ENCODE data around the gene CAPZB.

CAPZB gene

GRCh38 chr1:19333587-19334354 is 151.6 kb downstream of the CAPZB start:
- Histone ChIP-seq H3K36me3 (no peaks in the 10 kb centered on the region), H3K9me3 (no peaks in the 10 kb centered on the region), H3K4me1 (no peaks in the 10 kb centered on the region), H3K27me3 (no peaks in the 10 kb centered on the region), H3K4me3 (ENCODE audit: low read depth, low read length) (no peak overlapping the region)
- TF ChIP-seq, protein P1, sequence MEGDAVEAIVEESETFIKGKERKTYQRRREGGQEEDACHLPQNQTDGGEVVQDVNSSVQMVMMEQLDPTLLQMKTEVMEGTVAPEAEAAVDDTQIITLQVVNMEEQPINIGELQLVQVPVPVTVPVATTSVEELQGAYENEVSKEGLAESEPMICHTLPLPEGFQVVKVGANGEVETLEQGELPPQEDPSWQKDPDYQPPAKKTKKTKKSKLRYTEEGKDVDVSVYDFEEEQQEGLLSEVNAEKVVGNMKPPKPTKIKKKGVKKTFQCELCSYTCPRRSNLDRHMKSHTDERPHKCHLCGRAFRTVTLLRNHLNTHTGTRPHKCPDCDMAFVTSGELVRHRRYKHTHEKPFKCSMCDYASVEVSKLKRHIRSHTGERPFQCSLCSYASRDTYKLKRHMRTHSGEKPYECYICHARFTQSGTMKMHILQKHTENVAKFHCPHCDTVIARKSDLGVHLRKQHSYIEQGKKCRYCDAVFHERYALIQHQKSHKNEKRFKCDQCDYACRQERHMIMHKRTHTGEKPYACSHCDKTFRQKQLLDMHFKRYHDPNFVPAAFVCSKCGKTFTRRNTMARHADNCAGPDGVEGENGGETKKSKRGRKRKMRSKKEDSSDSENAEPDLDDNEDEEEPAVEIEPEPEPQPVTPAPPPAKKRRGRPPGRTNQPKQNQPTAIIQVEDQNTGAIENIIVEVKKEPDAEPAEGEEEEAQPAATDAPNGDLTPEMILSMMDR (IDR thresholded peaks at IDR 0.05; ENCODE audit: low read depth, low read length) = no peak
- DNase-seq = no peak

GRCh38 chr1:19332832-19333231 is 152.5 kb downstream of the CAPZB start:
- H3K9me3 ChIP-seq = no peaks in the 10 kb centered on the region

DNA sequence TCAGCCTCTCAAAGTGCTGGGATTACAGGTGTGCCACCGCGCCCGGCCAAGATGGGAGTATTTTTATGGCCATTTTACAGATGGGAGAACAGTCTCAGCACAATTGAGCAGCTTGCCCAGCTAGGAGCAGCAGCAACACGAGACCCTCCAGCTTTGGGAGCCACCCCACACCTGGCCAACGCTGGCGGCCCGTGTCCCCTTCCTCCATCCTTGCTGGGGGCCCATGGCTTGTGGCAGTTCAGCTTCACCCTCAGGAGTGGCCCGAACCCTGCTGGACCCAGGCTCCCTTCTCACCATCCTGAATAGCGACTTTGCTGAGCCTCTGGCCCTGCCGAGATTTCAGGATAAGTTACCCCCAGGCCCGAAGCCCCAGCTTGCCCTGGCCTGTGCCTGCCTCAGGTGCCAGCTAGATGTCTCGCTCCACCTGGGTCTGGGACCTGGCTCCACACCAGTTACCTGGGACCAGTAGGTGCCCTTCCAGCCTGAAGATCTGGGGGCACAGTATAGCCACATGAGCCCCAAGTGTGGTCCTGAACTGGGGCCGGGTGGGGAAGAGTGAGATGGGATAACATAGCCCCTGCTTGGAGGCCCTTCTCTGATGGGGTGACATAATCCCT is 154.0 kb downstream of the CAPZB start:
- H3K4me1 ChIP-seq = no peaks in the 10 kb centered on the region
- H3K4me3 ChIP-seq (ENCODE audit: low read depth, low read length) = no peak overlapping the region
- no peaks in the 10 kb centered on the region for H3K9me3 ChIP-seq
- H3K27me3 ChIP-seq = no peaks in the 10 kb centered on the region
- TF ChIP-seq, protein P1 (IDR thresholded peaks at IDR 0.05; ENCODE audit: low read depth, low read length) = no peak
- no peaks in the 10 kb centered on the region for H3K36me3 ChIP-seq
- DNase-seq = no peak

More at GRCh38 chr1:19332832-19333231, 152.5 kb downstream of the CAPZB start:
- Histone ChIP-seq H3K4me1 (no peaks in the 10 kb centered on the region), H3K4me3 (ENCODE audit: low read depth, low read length) (no peak overlapping the region), H3K36me3 (no peaks in the 10 kb centered on the region), H3K27me3 (no peaks in the 10 kb centered on the region)
- TF ChIP-seq, protein P1 (IDR thresholded peaks at IDR 0.05; ENCODE audit: low read depth, low read length) = no peak
- DNase-seq = no peak

DNA sequence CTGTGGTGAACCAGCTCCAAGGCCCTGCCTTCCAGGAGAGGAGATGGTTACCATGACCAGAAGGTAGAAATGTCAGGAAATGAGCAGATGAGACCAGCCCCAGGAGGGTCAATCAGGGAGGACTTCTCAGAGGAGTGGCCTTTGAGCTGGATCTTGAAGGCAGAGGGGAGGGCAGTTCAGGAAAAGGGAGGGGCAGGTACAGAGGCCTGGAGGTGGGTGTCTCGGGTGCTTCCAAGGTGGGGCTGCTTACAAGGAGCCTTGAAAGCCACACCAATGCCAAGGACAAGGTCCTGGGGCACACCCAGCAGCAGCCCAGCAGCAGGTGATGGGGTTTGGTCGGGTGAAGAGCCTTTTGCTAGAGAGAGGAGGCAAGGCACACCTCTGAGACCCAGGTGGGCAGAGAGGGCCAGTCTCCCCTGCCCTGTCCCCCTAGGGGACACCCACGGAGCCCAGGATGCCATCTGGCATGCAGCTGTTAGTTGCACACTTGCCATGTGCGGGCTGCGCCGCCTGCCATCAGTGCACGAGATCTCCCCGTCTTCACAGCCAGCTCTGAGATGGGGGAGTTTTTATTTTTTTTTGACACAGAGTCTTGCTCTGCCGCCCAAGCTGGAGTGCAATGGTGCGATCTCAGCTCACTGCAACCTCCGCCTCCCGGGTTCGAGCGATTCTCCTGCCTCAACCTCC is 154.7 kb downstream of the CAPZB start:
- no peaks in the 10 kb centered on the region for H3K4me1 ChIP-seq
- no peaks in the 10 kb centered on the region for H3K9me3 ChIP-seq
- H3K27me3 ChIP-seq = no peaks in the 10 kb centered on the region
- no peak overlapping the region for H3K4me3 ChIP-seq (ENCODE audit: low read depth, low read length)
- TF ChIP-seq, protein P1 (IDR thresholded peaks at IDR 0.05; ENCODE audit: low read depth, low read length) = no peak
- no peak for DNase-seq
- H3K36me3 ChIP-seq = no peaks in the 10 kb centered on the region

DNA sequence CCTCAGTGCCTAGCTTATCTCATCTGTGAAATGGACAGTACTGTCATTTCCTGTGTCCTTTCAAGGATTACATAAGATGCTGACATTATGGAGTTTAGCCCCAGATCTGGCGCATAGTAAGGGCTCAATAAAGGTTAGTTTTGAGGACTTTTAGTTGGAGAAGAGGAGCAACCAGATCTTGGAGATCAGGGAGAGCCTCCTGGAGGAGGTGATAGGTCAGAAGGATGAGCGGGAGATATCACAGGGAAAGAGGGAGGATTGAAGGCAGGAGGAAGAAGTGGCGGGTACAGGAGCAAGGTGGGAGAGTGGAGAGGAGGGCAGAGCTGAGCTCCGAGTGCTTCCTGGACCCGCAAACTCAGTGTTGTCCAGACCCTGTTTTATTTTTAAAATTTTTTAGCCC is 155.7 kb downstream of the CAPZB start:
- H3K36me3 ChIP-seq = no peaks in the 10 kb centered on the region
- H3K27me3 ChIP-seq = no peaks in the 10 kb centered on the region
- H3K9me3 ChIP-seq = no peaks in the 10 kb centered on the region
- DNase-seq = no peak
- H3K4me3 ChIP-seq (ENCODE audit: low read depth, low read length) = no peak overlapping the region
- TF ChIP-seq, protein P1 (IDR thresholded peaks at IDR 0.05; ENCODE audit: low read depth, low read length) = no peak
- H3K4me1 ChIP-seq = no peaks in the 10 kb centered on the region

Measured in BE2C (cell line).